ENCODE measurements around the gene MBOAT1.
"Not testable (repeated sequence)": the region's sequence is repeated elsewhere in the genome, so short reads cannot be mapped to it uniquely, and the experiment has no call there.

The MBOAT1 gene

GRCh38 chr6:20179287-20180045, 32.8 kb downstream of the MBOAT1 start:
- not testable (repeated sequence) for H3K9me3 ChIP-seq (ENCODE audit: control insufficient read depth, low read depth, low read length); H3K4me1 ChIP-seq (ENCODE audit: control insufficient read depth, low read depth, low read length); H3K9ac ChIP-seq (ENCODE audit: low read length); H3K27me3 ChIP-seq (ENCODE audit: control insufficient read depth, insufficient read depth, low read length); H3K27ac ChIP-seq (ENCODE audit: low read length); H3K4me3 ChIP-seq (ENCODE audit: low read length); H3K36me3 ChIP-seq (ENCODE audit: control insufficient read depth, low read depth, low read length)

- H3K27ac ChIP-seq (ENCODE audit: low read length) = no peak overlapping the region
- no peaks in the 10 kb centered on the region for H3K4me1 ChIP-seq (ENCODE audit: control insufficient read depth, low read depth, low read length)
- no peak overlapping the region for H3K4me3 ChIP-seq (ENCODE audit: low read length)
- H3K9ac ChIP-seq (ENCODE audit: low read length) = no peak overlapping the region
- H3K27me3 ChIP-seq (ENCODE audit: control insufficient read depth, insufficient read depth, low read length) = no peaks in the 10 kb centered on the region
- no peaks in the 10 kb centered on the region for H3K9me3 ChIP-seq (ENCODE audit: control insufficient read depth, low read depth, low read length)
- no peaks in the 10 kb centered on the region for H3K36me3 ChIP-seq (ENCODE audit: control insufficient read depth, low read depth, low read length)
Measured at GRCh38 chr6:20178327-20178726, 33.9 kb downstream of the MBOAT1 start.

- H3K9ac ChIP-seq (ENCODE audit: low read length) = no peak overlapping the region
- H3K9me3 ChIP-seq (ENCODE audit: control insufficient read depth, low read depth, low read length) = no peaks in the 10 kb centered on the region
- H3K27ac ChIP-seq (ENCODE audit: low read length) = no peak overlapping the region
- no peak overlapping the region for H3K4me3 ChIP-seq (ENCODE audit: low read length)
- H3K4me1 ChIP-seq (ENCODE audit: control insufficient read depth, low read depth, low read length) = no peaks in the 10 kb centered on the region
- no peaks in the 10 kb centered on the region for H3K36me3 ChIP-seq (ENCODE audit: control insufficient read depth, low read depth, low read length)
- H3K27me3 ChIP-seq (ENCODE audit: control insufficient read depth, insufficient read depth, low read length) = no peaks in the 10 kb centered on the region
Measured at GRCh38 chr6:20175810-20176410, 36.4 kb downstream of the MBOAT1 start.

- Histone ChIP-seq H3K27ac (ENCODE audit: low read length) (no peak overlapping the region), H3K4me1 (ENCODE audit: control insufficient read depth, low read depth, low read length) (peaks cover under 1% of the 10 kb centered on the region)
Measured at GRCh38 chr6:20173833-20174792, 38.2 kb downstream of the MBOAT1 start.

GRCh38 chr6:20172842-20173456, 39.3 kb downstream of the MBOAT1 start:
- no peaks in the 10 kb centered on the region for H3K27me3 ChIP-seq (ENCODE audit: control insufficient read depth, insufficient read depth, low read length)
- H3K36me3 ChIP-seq (ENCODE audit: control insufficient read depth, low read depth, low read length) = no peaks in the 10 kb centered on the region
- no peak overlapping the region for H3K4me3 ChIP-seq (ENCODE audit: low read length)
- peaks cover 5% of the 10 kb centered on the region for H3K4me1 ChIP-seq (ENCODE audit: control insufficient read depth, low read depth, low read length)
- H3K27ac ChIP-seq (ENCODE audit: low read length) = no peak overlapping the region
- no peak overlapping the region for H3K9ac ChIP-seq (ENCODE audit: low read length)
- no peaks in the 10 kb centered on the region for H3K9me3 ChIP-seq (ENCODE audit: control insufficient read depth, low read depth, low read length)

More at GRCh38 chr6:20173833-20174792, 38.2 kb downstream of the MBOAT1 start:
- Histone ChIP-seq H3K27me3 (ENCODE audit: control insufficient read depth, insufficient read depth, low read length) (no peaks in the 10 kb centered on the region), H3K9me3 (ENCODE audit: control insufficient read depth, low read depth, low read length) (no peaks in the 10 kb centered on the region), H3K36me3 (ENCODE audit: control insufficient read depth, low read depth, low read length) (no peaks in the 10 kb centered on the region), H3K4me3 (ENCODE audit: low read length) (no peak overlapping the region), H3K9ac (ENCODE audit: low read length) (no peak overlapping the region)

DNA sequence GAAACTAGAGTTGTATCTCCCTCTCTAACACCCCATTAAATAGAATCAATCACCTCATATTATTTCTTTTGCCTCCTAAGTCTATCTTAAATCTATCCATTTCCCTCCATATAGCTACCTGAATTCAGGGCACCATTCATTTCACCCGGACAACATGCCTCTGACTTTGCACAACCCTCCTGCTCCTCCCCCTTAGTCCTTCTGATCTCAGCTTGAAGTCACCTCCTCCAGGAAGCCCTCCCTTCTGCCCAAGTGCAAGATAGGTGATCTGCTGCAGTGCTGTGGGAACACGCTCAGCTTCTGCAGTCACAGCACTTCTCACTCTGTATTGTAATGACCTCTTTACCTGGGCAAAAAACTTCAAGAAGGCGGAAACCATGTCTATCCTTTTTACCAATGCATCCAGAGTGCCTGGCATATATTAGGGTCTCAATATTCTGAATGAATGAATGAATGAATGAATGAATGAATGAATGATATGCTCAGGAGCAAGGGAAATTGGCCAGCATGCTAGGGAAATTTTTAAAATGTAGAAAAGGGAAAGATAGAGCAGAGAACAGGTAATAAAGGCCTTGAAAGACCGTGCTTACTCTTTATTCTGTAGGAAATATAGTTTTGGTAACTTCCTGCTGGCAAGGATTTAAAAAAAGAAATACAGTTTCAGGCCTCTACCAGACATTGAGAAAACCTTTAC, 41.7 kb downstream of the MBOAT1 start:
- Histone ChIP-seq H3K4me3 (ENCODE audit: low read length) (no peak overlapping the region), H3K9ac (ENCODE audit: low read length) (no peak overlapping the region), H3K27me3 (ENCODE audit: control insufficient read depth, insufficient read depth, low read length) (no peaks in the 10 kb centered on the region), H3K4me1 (ENCODE audit: control insufficient read depth, low read depth, low read length) (peaks cover 5% of the 10 kb centered on the region), H3K36me3 (ENCODE audit: control insufficient read depth, low read depth, low read length) (no peaks in the 10 kb centered on the region), H3K27ac (ENCODE audit: low read length) (no peak overlapping the region), H3K9me3 (ENCODE audit: control insufficient read depth, low read depth, low read length) (no peaks in the 10 kb centered on the region)

GRCh38 chr6:20169786-20170185, 42.5 kb downstream of the MBOAT1 start:
- H3K4me1 ChIP-seq (ENCODE audit: control insufficient read depth, low read depth, low read length) = peaks cover 5% of the 10 kb centered on the region
- H3K9me3 ChIP-seq (ENCODE audit: control insufficient read depth, low read depth, low read length) = no peaks in the 10 kb centered on the region
- no peaks in the 10 kb centered on the region for H3K27me3 ChIP-seq (ENCODE audit: control insufficient read depth, insufficient read depth, low read length)
- H3K27ac ChIP-seq (ENCODE audit: low read length) = no peak overlapping the region
- no peak overlapping the region for H3K9ac ChIP-seq (ENCODE audit: low read length)
- no peaks in the 10 kb centered on the region for H3K36me3 ChIP-seq (ENCODE audit: control insufficient read depth, low read depth, low read length)
- H3K4me3 ChIP-seq (ENCODE audit: low read length) = no peak overlapping the region

DNA sequence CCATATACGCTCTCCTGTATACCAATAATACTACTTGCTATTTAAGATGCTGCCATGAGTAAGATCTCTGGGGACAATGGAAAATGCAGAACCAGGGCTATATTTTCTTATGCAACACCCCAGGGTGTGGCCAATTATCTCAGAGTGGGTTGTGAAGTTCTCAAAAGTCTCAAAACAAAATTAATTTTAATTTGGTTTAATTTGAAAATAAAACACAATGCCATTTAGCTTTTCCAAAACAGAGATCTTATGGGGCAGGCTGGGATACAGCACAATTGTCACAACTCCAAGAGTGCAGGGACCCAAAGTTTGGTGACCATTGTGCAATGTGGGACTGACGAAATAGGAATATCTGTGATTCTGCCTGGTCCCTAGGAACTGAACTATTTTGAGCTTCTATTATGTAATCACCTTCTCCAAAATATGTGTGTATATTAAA, 43.1 kb downstream of the MBOAT1 start:
- H3K9me3 ChIP-seq (ENCODE audit: control insufficient read depth, low read depth, low read length) = no peaks in the 10 kb centered on the region
- no peaks in the 10 kb centered on the region for H3K36me3 ChIP-seq (ENCODE audit: control insufficient read depth, low read depth, low read length)
- H3K27me3 ChIP-seq (ENCODE audit: control insufficient read depth, insufficient read depth, low read length) = no peaks in the 10 kb centered on the region
- peaks cover 5% of the 10 kb centered on the region for H3K4me1 ChIP-seq (ENCODE audit: control insufficient read depth, low read depth, low read length)
- H3K4me3 ChIP-seq (ENCODE audit: low read length) = no peak overlapping the region
- H3K27ac ChIP-seq (ENCODE audit: low read length) = no peak overlapping the region
- no peak overlapping the region for H3K9ac ChIP-seq (ENCODE audit: low read length)

DNA sequence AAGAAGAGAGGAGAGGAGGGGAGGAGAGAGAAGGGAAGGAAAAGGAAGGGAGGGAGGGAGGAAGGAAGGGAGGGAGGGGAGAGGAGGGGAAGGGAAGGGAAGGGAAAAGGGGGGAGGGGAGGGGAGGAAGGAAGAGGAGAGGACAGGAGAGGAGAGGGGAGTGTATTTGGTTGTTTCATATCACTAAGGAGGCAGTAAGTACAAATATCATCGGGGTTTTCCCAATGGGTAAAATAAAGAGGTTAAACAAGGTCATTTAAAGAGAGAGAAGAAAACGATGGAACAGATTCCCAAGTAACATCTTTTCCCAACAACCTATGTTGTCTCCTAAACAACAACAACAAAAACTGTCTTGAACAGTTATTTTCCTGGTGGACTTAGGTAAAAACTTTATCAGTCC, 43.6 kb downstream of the MBOAT1 start:
- no peaks in the 10 kb centered on the region for H3K27me3 ChIP-seq (ENCODE audit: control insufficient read depth, insufficient read depth, low read length)
- no peak overlapping the region for H3K27ac ChIP-seq (ENCODE audit: low read length)
- H3K9ac ChIP-seq (ENCODE audit: low read length) = no peak overlapping the region

GRCh38 chr6:20167601-20168000, 44.7 kb downstream of the MBOAT1 start:
- no peaks in the 10 kb centered on the region for H3K36me3 ChIP-seq (ENCODE audit: control insufficient read depth, low read depth, low read length)
- H3K4me3 ChIP-seq (ENCODE audit: low read length) = no peak overlapping the region
- no peaks in the 10 kb centered on the region for H3K27me3 ChIP-seq (ENCODE audit: control insufficient read depth, insufficient read depth, low read length)
- H3K27ac ChIP-seq (ENCODE audit: low read length) = no peak overlapping the region
- peaks cover 5% of the 10 kb centered on the region for H3K4me1 ChIP-seq (ENCODE audit: control insufficient read depth, low read depth, low read length)
- no peaks in the 10 kb centered on the region for H3K9me3 ChIP-seq (ENCODE audit: control insufficient read depth, low read depth, low read length)
- H3K9ac ChIP-seq (ENCODE audit: low read length) = no peak overlapping the region

More for the DNA sequence above, 43.6 kb downstream of the MBOAT1 start:
- H3K9me3 ChIP-seq (ENCODE audit: control insufficient read depth, low read depth, low read length) = no peaks in the 10 kb centered on the region
- H3K4me3 ChIP-seq (ENCODE audit: low read length) = no peak overlapping the region
- no peaks in the 10 kb centered on the region for H3K36me3 ChIP-seq (ENCODE audit: control insufficient read depth, low read depth, low read length)
- H3K4me1 ChIP-seq (ENCODE audit: control insufficient read depth, low read depth, low read length) = peaks cover 5% of the 10 kb centered on the region

Data from iPS-18a (cell line).